Adrenal gland (tissue), 12 donors: ENCODE measurements around the gene PURB. TPM values are rescaled to one million over a fixed set of nuclear protein-coding genes. Genes with fewer than 3 reads are reported as not detected.

Source experiments
- DNase-seq, 7 donors: peaks; one replicate each; pipeline ENCODE4 v3.0.0-alpha.2; 2019 to 2020
- H3K27ac ChIP-seq, 5 donors: fragments of 200-600 bp; sonication (generic) in 4 of 5; 1 replicate in 3 of 5; 2 replicates in 2 of 5; pipeline versions ENCODE4 v1.5.1 to v1.8.0; 2016 to 2020; ENCODE audit warnings: mild to moderate bottlenecking in 1 of 5
- H3K27me3 ChIP-seq: fragments of 200-600 bp; 2 replicates; pipeline ENCODE4 v1.8.0; 2021
- H3K36me3 ChIP-seq, 2 donors: fragments of 200-600 bp; replicated peaks in 1 of 2; 1 replicate in 1 of 2; 2 replicates in 1 of 2; pipeline versions ENCODE4 v1.5.1 to v1.8.0; 2018 to 2022
- H3K4me1 ChIP-seq, 2 donors: fragments of 200-600 bp; replicated peaks in 1 of 2; 1 replicate in 1 of 2; 2 replicates in 1 of 2; pipeline versions ENCODE4 v1.5.1 to v1.8.0; 2018 to 2021
- H3K4me3 ChIP-seq, 4 donors: fragments of 200-600 bp; sonication (generic) in 3 of 4; one replicate each; pipeline ENCODE4 v1.5.1; 2016 to 2018
- H3K9me3 ChIP-seq, 3 donors: fragments of 200-600 bp; sonication (generic) in 1 of 3; replicated peaks in 1 of 3; 1 replicate in 2 of 3; 2 replicates in 1 of 3; pipeline versions ENCODE4 v1.5.1 to v1.8.0; 2016 to 2021
- CTCF ChIP-seq, 6 experiments: fragments of 450-650 bp in 4 of 6; fragments of 200-600 bp in 2 of 6; sonication (generic) in 1 of 6; IDR thresholded peaks; 1 replicate in 5 of 6; 2 replicates in 1 of 6; pipeline versions ENCODE4 v1.5.1 to v1.8.0; 2016 to 2021; ENCODE audit warnings: antibody characterized with exemption in 6 of 6, mild to moderate bottlenecking in 2 of 6, moderate library complexity in 1 of 6
- POLR2A ChIP-seq, 2 donors: fragments of 450-650 bp; IDR thresholded peaks; one replicate each; pipeline ENCODE4 v1.6.1; 2017; ENCODE audit warnings: antibody characterized with exemption in 2 of 2, mild to moderate bottlenecking in 2 of 2, moderate library complexity in 1 of 2
- WGBS, 4 donors: extraction: QIAGEN DNeasy Blood & Tissue Kit in 2 of 4; methylation state at CpG; one replicate each; pipeline versions ENCODE4 v1.1.5 to v1.1.7; 2013 to 2017; 5-methylcytosine and 5-hydroxymethylcytosine counted together
- intact Hi-C, 2 donors: fragments of 100-400 bp; cut with DNase I; formaldehyde crosslinking; loops; one replicate each; pipeline versions ENCODE4 v1.14.1 to v1.15.0; 2022 to 2023
- polyA plus RNA-seq, 3 donors: library from polyadenylated mRNA; stranded (reverse); fragments of 200-250 nt in 2 of 3; fragments of 350-450 nt in 1 of 3; fragmentation: Illumina TruSeq in 1 of 3; extraction: RNeasy Lipid Tissue Mini Kit (QIAGEN cat#74804) in 1 of 3; gene quantifications; one replicate each; pipeline ENCODE4 v1.2.3, GENCODE V29; 2013 to 2014
- total RNA-seq, 9 donors: library from RNA; depleted of rRNA in 4 of 9; stranded (reverse); fragments of >200 nt in 4 of 9; fragments of 120-200 nt in 1 of 9; fragmentation: NEBNext Ultra II Directional in 1 of 9; extraction: Animal tissue kit (Norgen Biotek cat#: 25700) in 1 of 9; gene quantifications; one replicate each; pipeline versions ENCODE4 v1.1.0 to v1.2.4, GENCODE V29; 2013 to 2023
- donor health status: healthy with polysubstance abuse.
- donor health status: Bipolar disorder and iron deficiency.
- donor health status: DM: yes; HTN: yes; CAD: no.
- donor health status: DM: no; HTN: no; CAD: no.
- donor health status: DM: no; HTN: no; CAD: no.
- donor health status: DM: yes; HTN: yes; CAD: no.

PURB gene
- total and polyA plus RNA-seq, 12 donors: 4.6 to 23.3 (median 14.5) TPM

- intact Hi-C loops: no loop called here
- no peak for DNase-seq
- TF ChIP-seq POLR2A (IDR thresholded peaks at IDR 0.05): no peak
- TF ChIP-seq CTCF (IDR thresholded peaks at IDR 0.05): no peak
- 73 to 86% (median 85%) methylated on average over 8 of the region's 8 CpGs for WGBS, 4 donors
- no peaks in the 10 kb centered on the region for H3K9me3 ChIP-seq
- no peaks in the 10 kb centered on the region for H3K27me3 ChIP-seq
- H3K27ac ChIP-seq: no peak overlapping the region
- H3K36me3 ChIP-seq: no peaks in the 10 kb centered on the region
- H3K4me1 ChIP-seq: no peaks in the 10 kb centered on the region
- H3K4me3 ChIP-seq: no peak overlapping the region
Observed at GRCh38 chr7:44909596-44910389, 24.5 kb upstream of the PURB start.

DNA sequence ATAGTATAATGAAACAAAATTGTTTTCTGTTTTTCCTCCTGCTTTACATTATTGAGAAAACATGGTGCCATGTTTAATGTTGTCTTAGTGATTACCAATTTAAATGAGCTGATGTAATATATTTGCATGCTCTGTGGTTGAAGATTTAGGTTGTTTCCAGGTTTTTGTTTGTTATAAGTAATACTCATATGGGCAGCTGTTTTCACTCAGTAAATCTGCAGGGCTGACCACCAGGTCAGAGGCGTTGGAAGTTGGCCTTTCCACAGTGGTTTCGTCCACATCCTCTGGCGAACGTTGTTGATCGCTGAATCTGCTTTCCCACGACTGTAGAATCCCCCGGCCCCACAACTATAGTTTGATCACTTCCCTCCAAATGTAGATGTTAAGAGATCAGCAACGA lies 21.6 kb upstream of the PURB start:
- no peaks in the 10 kb centered on the region for H3K4me1 ChIP-seq
- H3K4me3 ChIP-seq: no peak overlapping the region
- intact Hi-C loops: no loop called here
- TF ChIP-seq CTCF (IDR thresholded peaks at IDR 0.05) (no peak), POLR2A (IDR thresholded peaks at IDR 0.05) (no peak)
- no peak for DNase-seq
- H3K27me3 ChIP-seq: no peaks in the 10 kb centered on the region
- H3K36me3 ChIP-seq: no peaks in the 10 kb centered on the region
- H3K9me3 ChIP-seq: no peaks in the 10 kb centered on the region
- H3K27ac ChIP-seq: no peak overlapping the region
- 78 to 88% (median 79%) methylated on average over 8 of the region's 8 CpGs for WGBS, 4 donors

- Histone ChIP-seq H3K27ac (no peak overlapping the region), H3K27me3 (no peaks in the 10 kb centered on the region), H3K4me1 (no peaks in the 10 kb centered on the region), H3K36me3 (no peaks in the 10 kb centered on the region), H3K9me3 (no peaks in the 10 kb centered on the region), H3K4me3 (no peak overlapping the region)
- TF ChIP-seq POLR2A (IDR thresholded peaks at IDR 0.05): no peak
- TF ChIP-seq CTCF (IDR thresholded peaks at IDR 0.05): no peak
- DNase-seq: no peak
- WGBS, 4 donors: 89 to 92% (median 90%) methylated on average over 12 of the region's 12 CpGs
- intact Hi-C loops: no loop called here
Observed at GRCh38 chr7:44905002-44905635, 19.8 kb upstream of the PURB start.

DNA sequence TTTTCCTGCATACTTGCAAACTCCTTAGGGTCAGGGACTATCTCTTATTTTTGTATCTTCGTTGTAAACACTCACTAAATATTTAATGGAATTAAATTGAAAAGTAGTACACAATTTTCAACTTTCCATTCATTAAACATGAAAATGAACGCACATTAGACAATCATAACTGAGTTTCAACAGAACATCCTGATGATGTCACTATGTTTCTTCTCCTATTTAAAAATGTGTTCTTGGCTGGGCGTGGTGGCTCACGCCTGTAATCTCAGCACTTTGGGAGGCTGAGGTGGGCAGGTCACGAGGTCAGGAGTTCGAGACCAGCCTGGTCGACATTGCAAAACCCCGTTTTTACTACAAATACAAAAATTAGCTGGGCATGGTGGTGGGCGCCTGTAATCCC lies 14.1 kb upstream of the PURB start:
- TF ChIP-seq CTCF (IDR thresholded peaks at IDR 0.05): no peak
- no peaks in the 10 kb centered on the region for H3K27me3 ChIP-seq
- DNase-seq: no peak
- intact Hi-C loops: no loop called here
- H3K27ac ChIP-seq: no peak overlapping the region
- 82 to 92% (median 87%) methylated on average over 9 of the region's 9 CpGs for WGBS, 4 donors
- no peaks in the 10 kb centered on the region for H3K9me3 ChIP-seq
- H3K4me1 ChIP-seq: peaks cover 5 to 9% of the 10 kb centered on the region in 2 donors
- no peaks in the 10 kb centered on the region for H3K36me3 ChIP-seq
- H3K4me3 ChIP-seq: no peak overlapping the region
